AG08396 (cell line): ENCODE results near the gene ECPAS.
"Not testable (repeated sequence)": the region's sequence is repeated elsewhere in the genome, so short reads cannot be mapped to it uniquely, and the experiment has no call there.

Experiments used
- DNase-seq: peaks from one replicate; pipeline ENCODE4 v3.0.0; 2012; ENCODE audit warnings: low spot score, mixed read lengths

ECPAS gene

DNA sequence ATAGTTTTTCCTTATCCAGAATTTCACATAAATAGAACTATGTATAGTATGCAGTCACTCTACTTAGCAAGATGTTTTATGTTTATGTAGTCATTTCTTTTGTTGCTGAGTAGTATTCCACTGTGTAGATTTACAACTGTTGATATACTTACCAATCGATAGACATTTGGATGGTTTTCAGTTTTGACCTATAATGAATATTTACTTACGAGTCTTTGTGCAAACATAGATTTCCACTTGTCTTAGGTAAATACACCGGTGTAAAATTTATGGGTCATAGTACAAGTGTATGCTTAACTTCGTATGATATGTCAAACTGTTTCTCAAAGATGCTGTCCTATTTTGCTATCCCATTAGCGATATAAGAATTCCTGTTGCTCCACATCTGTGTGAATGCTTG is 134.4 kb downstream of the ECPAS start:
- no peak for DNase-seq

DNA sequence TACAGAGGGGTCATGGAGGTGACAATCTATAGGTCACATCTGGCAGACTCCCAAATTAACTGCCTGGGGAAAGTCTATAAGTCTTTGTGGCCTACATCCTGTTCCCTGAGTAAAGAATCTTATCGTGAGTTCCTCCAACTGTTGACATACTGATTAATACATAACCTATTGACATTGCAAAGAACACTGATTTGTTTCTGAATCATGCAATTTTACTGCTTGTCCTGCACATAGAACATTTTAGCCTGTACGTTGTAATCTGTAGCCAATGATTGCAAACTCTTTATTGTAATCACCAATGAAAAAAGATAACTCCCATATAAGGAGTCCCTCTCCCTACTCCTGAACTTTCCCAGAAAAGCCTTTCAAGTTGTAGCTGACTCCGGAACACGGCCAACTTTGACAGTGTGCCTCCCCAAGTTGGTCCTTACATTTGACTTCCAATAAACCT is 135.3 kb downstream of the ECPAS start:
- no peak for DNase-seq

DNA sequence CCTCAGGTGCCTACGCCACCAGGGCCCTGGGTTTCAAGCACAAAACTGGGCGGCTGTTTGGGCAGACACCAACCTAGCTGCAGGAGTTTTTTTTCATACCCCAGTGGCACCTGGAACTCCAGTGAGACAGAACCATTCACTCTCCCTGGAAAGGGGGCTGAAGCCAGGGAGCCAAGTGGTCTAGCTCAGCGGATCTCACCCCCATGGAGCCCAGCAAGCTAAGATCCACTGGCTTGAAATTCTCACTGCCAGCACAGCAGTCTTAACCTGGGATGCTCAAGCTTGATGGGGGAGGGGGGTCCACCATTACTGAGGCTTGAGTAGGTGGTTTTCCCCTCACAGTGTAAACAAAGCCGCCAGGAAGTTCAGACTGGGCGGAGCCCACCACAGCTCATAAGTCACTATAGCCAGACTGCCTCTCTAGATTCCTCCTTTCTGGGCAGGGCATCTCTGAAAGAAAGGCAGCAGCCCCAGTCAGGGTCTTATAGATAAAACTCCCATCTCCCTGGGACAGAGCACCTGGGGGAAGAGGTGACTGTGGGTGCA is 149.8 kb downstream of the ECPAS start:
- not testable (repeated sequence) for DNase-seq

DNA sequence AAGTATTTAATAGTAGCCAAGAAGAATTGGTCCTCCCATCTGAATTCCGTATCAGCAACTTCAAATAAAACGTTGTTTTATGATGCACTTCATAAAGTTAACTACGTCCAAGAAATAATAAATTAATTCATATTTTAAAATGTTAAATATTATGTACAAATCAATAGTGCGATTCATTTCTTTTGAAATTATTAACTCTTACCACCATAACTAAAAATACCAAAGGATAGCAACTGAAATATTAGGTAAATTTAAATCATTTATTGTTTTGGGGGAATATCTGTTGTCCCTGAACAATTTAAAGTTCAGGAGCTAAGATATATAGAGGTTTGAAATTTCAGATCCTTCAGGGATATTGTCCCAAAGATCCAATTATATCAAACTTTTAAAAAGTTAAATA is 154.1 kb downstream of the ECPAS start, which contains the start of gene OR2K2:
TSS of gene OR2K2 (minus strand) at position 101 of the 400 bp plus-strand sequence. CDS start 1,791 bp downstream, outside the sequence.
- no peak for DNase-seq

DNA sequence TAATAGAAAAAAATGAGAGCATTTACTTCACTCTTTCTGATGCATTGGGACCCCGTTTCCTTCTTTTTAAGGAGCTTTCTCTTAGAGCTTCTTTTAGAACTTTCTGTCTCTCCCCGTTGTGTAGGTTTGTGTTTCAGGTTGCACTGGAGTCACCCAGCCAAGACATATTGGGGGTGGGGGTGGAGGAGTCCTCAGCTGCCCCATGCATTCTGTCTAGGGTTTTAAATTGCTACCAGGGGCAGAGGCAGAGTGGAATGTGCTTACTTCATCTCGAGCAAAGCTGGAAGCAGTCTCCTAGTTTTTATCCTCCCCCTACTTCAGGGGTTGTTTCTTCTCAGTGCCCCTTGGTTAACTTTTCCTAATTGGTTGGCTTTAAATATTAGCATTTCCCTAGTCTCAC is 163.6 kb downstream of the ECPAS start:
- DNase-seq: no peak

DNA sequence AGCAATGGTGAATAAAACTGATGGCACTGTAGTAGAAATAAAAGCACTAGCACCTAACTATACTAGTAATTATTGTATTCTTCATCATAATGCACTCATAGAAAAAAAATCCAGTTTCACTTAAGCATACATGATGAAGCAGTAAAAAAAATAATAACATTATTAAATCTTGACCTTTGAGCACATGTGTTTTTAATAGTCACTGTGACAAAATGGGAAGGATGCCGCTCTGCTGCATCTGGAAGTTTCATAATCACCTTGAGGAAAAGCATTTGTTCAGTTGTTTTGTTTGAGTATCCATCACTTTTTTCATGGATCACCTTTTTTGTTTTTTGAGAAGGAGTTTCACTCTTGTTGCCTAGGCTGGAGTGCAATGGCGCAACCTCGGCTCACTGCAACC is 167.4 kb downstream of the ECPAS start:
- no peak for DNase-seq
